HepG2 (cell line): ENCODE data around the gene SREBF1. TPM values are rescaled to one million over a fixed set of nuclear protein-coding genes. Genes with fewer than 3 reads are reported as not detected.

Experiments used
- ADNP ChIP-seq: sonication (generic); formaldehyde crosslinking; IDR thresholded peaks from 2 replicates; pipeline ENCODE4 v1.4.0; 2020; ENCODE audit warnings: missing genetic modification reagents
- CBX1 ChIP-seq: IDR thresholded peaks from one replicate; pipeline ENCODE4 v1.6.1; 2016; ENCODE audit warnings: antibody characterized with exemption, low read depth
- CHCHD3 ChIP-seq: sonication (generic); formaldehyde crosslinking; IDR thresholded peaks from 2 replicates; pipeline ENCODE4 v1.8.0; 2022; ENCODE audit warnings: mild to moderate bottlenecking, missing genetic modification reagents, moderate library complexity
- DDIT3 ChIP-seq: sonication (generic); formaldehyde crosslinking; IDR thresholded peaks from 2 replicates; pipeline ENCODE4 v1.4.0; 2020; ENCODE audit warnings: mild to moderate bottlenecking, missing genetic modification reagents
- FIP1L1 ChIP-seq: fragments of 200-400 bp; formaldehyde crosslinking; IDR thresholded peaks from 2 replicates; pipeline ENCODE4 v1.6.1; 2018; ENCODE audit warnings: low read depth, mild to moderate bottlenecking, low read length, moderate library complexity, borderline replicate concordance; ENCODE audit not compliant: insufficient read depth
- FOSL1 ChIP-seq: sonication (generic); formaldehyde crosslinking; IDR thresholded peaks from 2 replicates; pipeline ENCODE4 v1.9.0; 2021; ENCODE audit warnings: missing genetic modification reagents, borderline replicate concordance
- FOXK2 ChIP-seq: fragments of 450-650 bp; IDR thresholded peaks from 2 replicates; pipeline ENCODE4 v1.6.1; 2016
- FOXO1 ChIP-seq: sonication (generic); formaldehyde crosslinking; IDR thresholded peaks from 2 replicates; pipeline ENCODE4 v1.4.0; 2020; ENCODE audit warnings: missing genetic modification reagents
- HOXD1 ChIP-seq: sonication (generic); formaldehyde crosslinking; IDR thresholded peaks from 2 replicates; pipeline ENCODE4 v1.5.0; 2020; ENCODE audit warnings: missing genetic modification reagents
- IKZF1 ChIP-seq: fragments of 450-650 bp; IDR thresholded peaks from 2 replicates; pipeline ENCODE4 v1.7.1; 2016
- MXD3 ChIP-seq: IDR thresholded peaks from 2 replicates; pipeline ENCODE4 v1.6.1; 2016; ENCODE audit warnings: mild to moderate bottlenecking, missing biosample characterization, missing genetic modification reagents
- RBFOX2 ChIP-seq: fragments of 200-400 bp; formaldehyde crosslinking; IDR thresholded peaks from 2 replicates; pipeline ENCODE4 v1.6.1; 2017; ENCODE audit warnings: low read depth, mild to moderate bottlenecking, low read length
- SMAD1 ChIP-seq: sonication (generic); formaldehyde crosslinking; IDR thresholded peaks from 2 replicates; pipeline ENCODE4 v1.4.0; 2020; ENCODE audit warnings: missing genetic modification reagents, low read depth, mild to moderate bottlenecking, borderline replicate concordance
- SMYD3 ChIP-seq: sonication (generic); formaldehyde crosslinking; IDR thresholded peaks from 2 replicates; pipeline ENCODE4 v1.8.1; 2023; ENCODE audit warnings: mild to moderate bottlenecking, missing genetic modification reagents
- TFE3 ChIP-seq: IDR thresholded peaks from 2 replicates; pipeline ENCODE4 v1.6.1; 2016
- TGIF2 ChIP-seq: IDR thresholded peaks from 2 replicates; pipeline ENCODE4 v1.6.1; 2016; ENCODE audit warnings: control low read depth, missing compliant biosample characterization
- TIGD3 ChIP-seq: sonication (generic); formaldehyde crosslinking; IDR thresholded peaks from 2 replicates; pipeline ENCODE4 v1.5.1; 2020; ENCODE audit warnings: mild to moderate bottlenecking, missing genetic modification reagents, borderline replicate concordance
- WIZ ChIP-seq: sonication (generic); formaldehyde crosslinking; IDR thresholded peaks from 2 replicates; pipeline ENCODE4 v1.5.1; 2020; ENCODE audit warnings: mild to moderate bottlenecking, missing genetic modification reagents
- YEATS2 ChIP-seq: sonication (generic); formaldehyde crosslinking; IDR thresholded peaks from 2 replicates; pipeline ENCODE4 v1.4.0; 2020; ENCODE audit warnings: missing genetic modification reagents, borderline replicate concordance
- ZBTB3 ChIP-seq: sonication (generic); formaldehyde crosslinking; IDR thresholded peaks from 2 replicates; pipeline ENCODE4 v1.4.0; 2020; ENCODE audit warnings: low read depth, mild to moderate bottlenecking, moderate library complexity, missing genetic modification reagents, borderline replicate concordance
- ZNF138 ChIP-seq: sonication (generic); formaldehyde crosslinking; IDR thresholded peaks from 2 replicates; pipeline ENCODE4 v1.5.0; 2020; ENCODE audit warnings: mild to moderate bottlenecking, low read depth, missing genetic modification reagents
- ZNF263 ChIP-seq: sonication (generic); formaldehyde crosslinking; IDR thresholded peaks from 2 replicates; pipeline ENCODE4 v1.4.0; 2020; ENCODE audit warnings: missing genetic modification reagents
- ZNF574 ChIP-seq: sonication (generic); formaldehyde crosslinking; IDR thresholded peaks from 2 replicates; pipeline ENCODE4 v1.4.0; 2020; ENCODE audit warnings: missing genetic modification reagents
- ZNF740 ChIP-seq: sonication (generic); formaldehyde crosslinking; IDR thresholded peaks from 2 replicates; pipeline ENCODE4 v1.4.0; 2020; ENCODE audit warnings: missing genetic modification reagents
- polyA plus RNA-seq, 8 experiments: library from polyadenylated mRNA; depleted of rRNA in 3 of 8; stranded (reverse) in 7 of 8; unstranded in 1 of 8; fragments of >200 nt; fragmentation: Illumina TruSeq in 4 of 8; extraction: Trizol in 4 of 8; gene quantifications; 2 replicates each; pipeline versions ENCODE4 v1.2.1 to v1.2.3, GENCODE V29; 2011 to 2016; ENCODE audit warnings: low read depth in 4 of 8, missing spikeins in 1 of 8, mixed read lengths in 1 of 8; ENCODE audit not compliant: insufficient read depth in 1 of 8
- total RNA-seq, 5 experiments: library from RNA; depleted of rRNA; stranded (reverse); fragments of >200 nt; fragmentation: Illumina TruSeq; extraction: Trizol; gene quantifications; 2 replicates each; pipeline ENCODE4 v1.2.3, GENCODE V29; 2016; ENCODE audit warnings: low read depth in 1 of 5

The SREBF1 gene
- total and polyA plus RNA-seq, 2 of the 13 experiments (the other 11 are each of a cell fraction or from before 2014, with no cell fraction given): 34.3 to 38.0 TPM

- TF ChIP-seq FIP1L1 (no peak), HOXD1 (CRISPR knock-in tag) (no peak), ZNF740 (CRISPR knock-in tag) (no peak), ZNF263 (peak; percentile 58), FOXK2 (no peak), TIGD3 (CRISPR knock-in tag) (no peak), FOSL1 (CRISPR knock-in tag) (no peak), YEATS2 (CRISPR knock-in tag) (no peak; the same call in 1 of the 2 replicates), ADNP (CRISPR knock-in tag) (no peak), CBX1 (no peak), TGIF2 (CRISPR knock-in tag) (0 out of 2 replicates have a peak, but pooled peaks have one; percentile 33), TFE3 (CRISPR knock-in tag) (0 out of 2 replicates have a peak, but pooled peaks have one; percentile 13), ZNF138 (CRISPR knock-in tag) (no peak), FOXO1 (CRISPR knock-in tag) (no peak), SMAD1 (CRISPR knock-in tag) (no peak), ZNF574 (CRISPR knock-in tag) (0 out of 2 replicates have a peak, but pooled peaks have one; percentile 19), ZBTB3 (CRISPR knock-in tag) (no peak), WIZ (CRISPR knock-in tag) (no peak), IKZF1 (no peak), DDIT3 (CRISPR knock-in tag) (no peak), SMYD3 (CRISPR knock-in tag) (no peak), CHCHD3 (CRISPR knock-in tag) (no peak), MXD3 (peak; percentile 52; the same call in 1 of the 2 replicates), RBFOX2 (no peak)
These were observed 23.4 kb upstream of the SREBF1 start (continued) for GRCh38 chr17:17859909-17860765.
